Measurements from ENCODE around the gene GAB2.

The GAB2 gene

GRCh38 chr11:78199653-78200015 is 218.0 kb downstream of the GAB2 start:
- DNase-seq: no peak

- no peak for DNase-seq
Observed at GRCh38 chr11:78199015-78199652, 218.5 kb downstream of the GAB2 start.

- no peak for DNase-seq
Observed at GRCh38 chr11:78197816-78198215, 219.8 kb downstream of the GAB2 start.

- DNase-seq: no peak
Observed at GRCh38 chr11:78196661-78197091, 220.9 kb downstream of the GAB2 start.

- no peak for DNase-seq
Observed at GRCh38 chr11:78195917-78196560, 221.6 kb downstream of the GAB2 start.

GRCh38 chr11:78194490-78194889 is 223.1 kb downstream of the GAB2 start:
- DNase-seq: no peak

GRCh38 chr11:78193806-78194205 is 223.8 kb downstream of the GAB2 start:
- no peak for DNase-seq

GRCh38 chr11:78192911-78193351 is 224.7 kb downstream of the GAB2 start:
- DNase-seq: no peak

GRCh38 chr11:78192223-78192719 is 225.3 kb downstream of the GAB2 start:
- no peak for DNase-seq

GRCh38 chr11:78190871-78191538 is 226.6 kb downstream of the GAB2 start:
- DNase-seq: no peak

GRCh38 chr11:78190374-78190773 is 227.2 kb downstream of the GAB2 start:
- no peak for DNase-seq

- DNase-seq: no peak
Observed at GRCh38 chr11:78189851-78190250, 227.8 kb downstream of the GAB2 start.

GRCh38 chr11:78189174-78189724 is 228.4 kb downstream of the GAB2 start:
- DNase-seq: no peak

GRCh38 chr11:78188286-78189173 is 229.1 kb downstream of the GAB2 start, which contains the start of the genes KCTD21 and USP35:
TSS of gene KCTD21 (minus strand) at chr11:78188626. CDS start at chr11:78174554, 14,072 bp downstream.
TSS of gene USP35 (plus strand) at chr11:78188919. CDS start at chr11:78196246, 7,327 bp downstream.
- DNase-seq: peak; percentile 95

- no peak for DNase-seq
Observed at GRCh38 chr11:78187366-78188285, 230.0 kb downstream of the GAB2 start.

- DNase-seq: no peak
Observed at GRCh38 chr11:78181185-78181584, 236.4 kb downstream of the GAB2 start.

GRCh38 chr11:78180751-78181150 is 236.9 kb downstream of the GAB2 start:
- no peak for DNase-seq

- no peak for DNase-seq
Observed at GRCh38 chr11:78179459-78180071, 238.1 kb downstream of the GAB2 start.

GRCh38 chr11:78177216-78177615 is 240.4 kb downstream of the GAB2 start:
- DNase-seq: no peak

GRCh38 chr11:78176605-78177141 is 240.9 kb downstream of the GAB2 start:
- no peak for DNase-seq

All from GDM1 (cell line).